ENCODE measurements around the gene ZNHIT2.
A peak's percentile ranks its signal among the peaks of the same experiment; 100 is the strongest.

ZNHIT2 gene

GRCh38 chr11:65103476-65103875 is 14.0 kb downstream of the ZNHIT2 start:
- DNase-seq (ENCODE audit: low spot score): no peak

- no peak for DNase-seq (ENCODE audit: low spot score)
Measured at GRCh38 chr11:65102142-65103095, 15.1 kb downstream of the ZNHIT2 start.

- no peak for DNase-seq (ENCODE audit: low spot score)
Measured at GRCh38 chr11:65100674-65101350, 16.7 kb downstream of the ZNHIT2 start.

- no peak for DNase-seq (ENCODE audit: low spot score)
Measured at GRCh38 chr11:65096926-65097325, 20.6 kb downstream of the ZNHIT2 start.

- DNase-seq (ENCODE audit: low spot score): peak; percentile 96
Measured at GRCh38 chr11:65095974-65096806, 21.3 kb downstream of the ZNHIT2 start, which contains the start of gene VPS51. TSS of gene VPS51 (plus strand) at chr11:65096214. CDS start at chr11:65096251, 37 bp downstream.

GRCh38 chr11:65095427-65095826 is 22.1 kb downstream of the ZNHIT2 start:
- no peak for DNase-seq (ENCODE audit: low spot score)

- no peak for DNase-seq (ENCODE audit: low spot score)
Measured at GRCh38 chr11:65090628-65091027, 26.9 kb downstream of the ZNHIT2 start.

GRCh38 chr11:65089621-65090020 is 27.9 kb downstream of the ZNHIT2 start:
- DNase-seq (ENCODE audit: low spot score): no peak

GRCh38 chr11:65087827-65088226 is 29.7 kb downstream of the ZNHIT2 start:
- no peak for DNase-seq (ENCODE audit: low spot score)

GRCh38 chr11:65087216-65087615 is 30.3 kb downstream of the ZNHIT2 start:
- no peak for DNase-seq (ENCODE audit: low spot score)

GRCh38 chr11:65086809-65087208 is 30.7 kb downstream of the ZNHIT2 start:
- DNase-seq (ENCODE audit: low spot score): no peak

GRCh38 chr11:65085446-65085845 is 32.1 kb downstream of the ZNHIT2 start:
- DNase-seq (ENCODE audit: low spot score): no peak

GRCh38 chr11:65084598-65085375 is 32.7 kb downstream of the ZNHIT2 start:
- DNase-seq (ENCODE audit: low spot score): no peak

GRCh38 chr11:65083834-65084597 is 33.5 kb downstream of the ZNHIT2 start, which contains the start of the genes CDCA5 and ZFPL1:
TSS of gene CDCA5 (minus strand) at chr11:65084040. CDS start at chr11:65083978, 62 bp downstream.
TSS of gene ZFPL1 (plus strand) at chr11:65084222. CDS start at chr11:65084699, 477 bp downstream.
- peak; percentile 100 for DNase-seq (ENCODE audit: low spot score)

- no peak for DNase-seq (ENCODE audit: low spot score)
Measured at GRCh38 chr11:65083134-65083833, 34.2 kb downstream of the ZNHIT2 start.

GRCh38 chr11:65078786-65079342 is 38.6 kb downstream of the ZNHIT2 start:
- no peak for DNase-seq (ENCODE audit: low spot score)

- peak; percentile 51 for DNase-seq (ENCODE audit: low spot score)
Measured at GRCh38 chr11:65078151-65078550, 39.4 kb downstream of the ZNHIT2 start.

GRCh38 chr11:65077451-65077850 is 40.0 kb downstream of the ZNHIT2 start:
- DNase-seq (ENCODE audit: low spot score): no peak

GRCh38 chr11:65072631-65072966 is 44.9 kb downstream of the ZNHIT2 start:
- no peak for DNase-seq (ENCODE audit: low spot score)
